ENCODE data around the gene ANKDD1A. TPM values are rescaled to one million over a fixed set of nuclear protein-coding genes. Genes with fewer than 3 reads are reported as not detected.

ANKDD1A gene
- total RNA-seq, 4 donors from 2014 or later: 4.6 to 15.6 (median 8.5) TPM

- peaks cover 0 to 56% (median 18%) of the 10 kb centered on the region in 3 donors for H3K4me1 ChIP-seq
- no peak overlapping the region for H3K4me3 ChIP-seq
- H3K9me3 ChIP-seq: no peaks in the 10 kb centered on the region
- TF ChIP-seq CTCF (IDR thresholded peaks at IDR 0.05): no peak
- no peak for TF ChIP-seq EP300 (IDR thresholded peaks at IDR 0.05)
- H3K27ac ChIP-seq: peak overlapping the region in 3 of 4 donors; percentile 34 to 70 (median 57)
- WGBS, 2 donors (ENCODE audit: low coverage in 1 of 2): 87 to 90% methylated on average over 3 of the region's 12 CpGs
- peaks cover 0 to 75% of the 10 kb centered on the region in 2 donors for H3K36me3 ChIP-seq
- ATAC-seq: peak; percentile 7
- H3K27me3 ChIP-seq: no peaks in the 10 kb centered on the region
Measured at GRCh38 chr15:64865126-64865997, 46.3 kb upstream of the ANKDD1A start.

GRCh38 chr15:64865998-64866520 lies 45.6 kb upstream of the ANKDD1A start:
- TF ChIP-seq POLR2AphosphoS5 (IDR thresholded peaks at IDR 0.05) (no peak), POLR2A (IDR thresholded peaks at IDR 0.05) (no peak), CTCF (IDR thresholded peaks at IDR 0.05) (no peak), EP300 (IDR thresholded peaks at IDR 0.05) (no peak)
- Histone ChIP-seq H3K4me3 (no peak overlapping the region), H3K9me3 (no peaks in the 10 kb centered on the region), H3K27ac (peak overlapping the region in 3 of 4 donors; percentile 34 to 70 (median 57)), H3K27me3 (no peaks in the 10 kb centered on the region), H3K36me3 (peaks cover 0 to 71% of the 10 kb centered on the region in 2 donors), H3K4me1 (peaks cover 0 to 49% (median 16%) of the 10 kb centered on the region in 3 donors)
- peak; percentile 8 for ATAC-seq
- no CpG with 5 or more reads among the region's 6 CpGs for WGBS, 2 donors (ENCODE audit: low coverage in 1 of 2)

GRCh38 chr15:64869501-64869900 lies 42.2 kb upstream of the ANKDD1A start:
- H3K27ac ChIP-seq: peak overlapping the region in 3 of 4 donors; percentile 10 to 41 (median 20)
- H3K4me3 ChIP-seq: no peak overlapping the region

GRCh38 chr15:64870353-64870752 lies 41.3 kb upstream of the ANKDD1A start:
- no peaks in the 10 kb centered on the region for H3K9me3 ChIP-seq
- 89% methylated on average over 3 of the region's 9 CpGs; no CpG with 5 or more reads in 1 of the 2 donors for WGBS, 2 donors (ENCODE audit: low coverage in 1 of 2)
- peak; percentile 2 for ATAC-seq
- TF ChIP-seq POLR2A (IDR thresholded peaks at IDR 0.05): no peak
- no peak overlapping the region for H3K4me3 ChIP-seq
- H3K4me1 ChIP-seq: peaks cover 3 to 55% (median 24%) of the 10 kb centered on the region in 3 donors
- no peaks in the 10 kb centered on the region for H3K27me3 ChIP-seq
- peaks cover 0 to 31% of the 10 kb centered on the region in 2 donors for H3K36me3 ChIP-seq
- peak overlapping the region in 3 of 4 donors; percentile 32 to 49 (median 41) for H3K27ac ChIP-seq

More at GRCh38 chr15:64869501-64869900, 42.2 kb upstream of the ANKDD1A start:
- no peak for ATAC-seq
- peaks cover 0 to 39% of the 10 kb centered on the region in 2 donors for H3K36me3 ChIP-seq
- peaks cover 3 to 59% (median 24%) of the 10 kb centered on the region in 3 donors for H3K4me1 ChIP-seq
- H3K27me3 ChIP-seq: no peaks in the 10 kb centered on the region
- TF ChIP-seq POLR2AphosphoS5 (IDR thresholded peaks at IDR 0.05): no peak
- TF ChIP-seq EP300 (IDR thresholded peaks at IDR 0.05): no peak
- TF ChIP-seq POLR2A (IDR thresholded peaks at IDR 0.05): no peak
- TF ChIP-seq CTCF (IDR thresholded peaks at IDR 0.05): no peak
- H3K9me3 ChIP-seq: no peaks in the 10 kb centered on the region

- no peak for TF ChIP-seq POLR2A (IDR thresholded peaks at IDR 0.05)
- no peak for TF ChIP-seq CTCF (IDR thresholded peaks at IDR 0.05)
- TF ChIP-seq EP300 (IDR thresholded peaks at IDR 0.05): no peak
- TF ChIP-seq POLR2AphosphoS5 (IDR thresholded peaks at IDR 0.05): no peak
- WGBS, 2 donors (ENCODE audit: low coverage in 1 of 2): 48 to 69% methylated on average over 2 of the region's 3 CpGs
Measured at GRCh38 chr15:64875641-64876223, 36.0 kb upstream of the ANKDD1A start.

More at GRCh38 chr15:64875641-64876223, 36.0 kb upstream of the ANKDD1A start:
- Histone ChIP-seq H3K27me3 (no peaks in the 10 kb centered on the region), H3K4me1 (peaks cover 3 to 47% (median 25%) of the 10 kb centered on the region in 3 donors), H3K4me3 (no peak overlapping the region), H3K9me3 (no peaks in the 10 kb centered on the region), H3K27ac (no peak overlapping the region), H3K36me3 (no peaks in the 10 kb centered on the region)
- no peak for ATAC-seq
